WI38 (cell line): ENCODE measurements around the gene DNAH1.

ENCODE experiments used
- H3K4me3 ChIP-seq: 2 replicates; pipeline ENCODE4 v1.5.1; 2011; ENCODE audit warnings: low read depth, mild to moderate bottlenecking, control low read depth, low read length
- CTCF ChIP-seq: IDR thresholded peaks from 2 replicates; pipeline ENCODE4 v1.5.1; 2012; ENCODE audit warnings: low read depth, mild to moderate bottlenecking, control low read depth, low read length

DNAH1 gene

DNA sequence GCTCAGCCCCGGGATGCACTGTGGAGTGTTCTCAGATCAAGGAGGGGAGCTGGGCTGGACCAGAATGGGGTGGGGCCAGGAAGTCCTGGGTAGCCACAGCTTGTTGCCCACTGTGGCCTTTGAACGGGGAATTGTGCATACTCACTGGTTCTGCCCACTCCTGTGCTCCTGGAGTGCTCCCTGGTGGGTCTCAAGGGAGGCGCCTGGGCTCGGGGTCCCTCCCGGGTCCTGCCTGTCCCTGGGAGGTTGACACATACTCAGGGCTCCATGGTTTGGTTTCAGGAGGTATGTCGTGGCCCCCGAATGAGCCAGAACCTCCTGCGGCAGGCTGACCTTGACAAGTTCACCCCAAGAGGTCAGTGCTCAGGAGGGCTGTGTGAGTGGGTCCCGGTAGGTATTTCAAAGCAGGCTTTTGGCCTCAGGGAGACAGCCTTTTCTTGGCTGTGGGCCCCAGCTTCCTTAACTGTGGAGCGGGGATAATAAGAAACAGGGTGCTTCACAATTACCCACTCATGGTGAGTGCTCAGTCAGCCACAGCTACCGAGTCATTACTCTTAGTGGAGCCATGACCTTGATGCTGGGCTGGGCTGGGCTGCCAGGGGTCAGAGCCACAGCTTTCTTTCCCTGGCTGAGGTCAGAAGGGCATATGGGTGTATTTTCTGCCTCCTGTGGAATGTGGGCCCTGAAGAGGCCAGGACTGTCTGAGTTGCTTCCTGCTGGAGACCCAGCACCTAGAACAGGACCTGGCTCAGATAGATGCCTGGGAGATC, 7.6 kb downstream of the DNAH1 start:
- no peak for TF ChIP-seq CTCF
- no peak overlapping the region for H3K4me3 ChIP-seq

- no peak for TF ChIP-seq CTCF
- H3K4me3 ChIP-seq, result no peak overlapping the region
Observed at GRCh38 chr3:52324676-52325075, 8.6 kb downstream of the DNAH1 start.

DNA sequence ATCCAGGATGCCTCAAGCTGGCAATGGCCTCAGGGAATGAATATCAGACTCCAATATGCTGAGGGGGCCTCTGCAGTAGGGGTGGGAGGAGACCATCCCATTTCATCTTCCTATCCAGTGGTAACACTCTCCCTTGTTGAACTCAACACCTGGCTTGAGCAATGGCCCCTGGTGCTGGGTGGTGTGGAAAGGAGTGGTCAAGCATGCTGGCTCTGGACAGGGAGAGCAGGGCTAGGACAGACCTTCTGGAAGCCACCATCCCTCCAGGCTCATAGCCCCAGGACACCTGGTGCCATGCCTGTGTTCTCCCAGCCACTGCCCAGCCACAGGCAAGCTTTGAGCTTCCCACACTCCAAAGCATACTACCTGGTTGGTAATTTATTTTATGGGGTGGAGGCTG, 9.6 kb downstream of the DNAH1 start:
- TF ChIP-seq CTCF, result no peak
- H3K4me3 ChIP-seq, result no peak overlapping the region

- no peak for TF ChIP-seq CTCF
- no peak overlapping the region for H3K4me3 ChIP-seq
Observed at GRCh38 chr3:52326976-52327375, 10.9 kb downstream of the DNAH1 start.

- no peak for TF ChIP-seq CTCF
- no peak overlapping the region for H3K4me3 ChIP-seq
Observed at GRCh38 chr3:52327486-52328290, 11.6 kb downstream of the DNAH1 start.

GRCh38 chr3:52328536-52329080, 12.5 kb downstream of the DNAH1 start:
- TF ChIP-seq CTCF, result no peak
- no peak overlapping the region for H3K4me3 ChIP-seq
